GM13977 (cell line): Measurements from ENCODE around the gene CPO.

ENCODE experiments used
- DNase-seq: peaks from one replicate; pipeline ENCODE4 v3.0.0; 2012; ENCODE audit warnings: low spot score
- CTCF ChIP-seq: IDR thresholded peaks from 2 replicates; pipeline ENCODE4 v1.5.1; 2012; ENCODE audit warnings: mild to moderate bottlenecking, control low read depth; ENCODE audit not compliant: insufficient read depth; ENCODE audit errors: extremely low read depth, missing control alignments
- in situ Hi-C: fragments of 300-500 bp; cut with MboI; formaldehyde crosslinking; loops from one replicate; pipeline ENCODE4 v1.12.0; 2022; ENCODE audit warnings: low sequenced_read_pairs, low pct_unique_long_range_greater_than_20kb, mixed read lengths, inconsistent platforms; ENCODE audit not compliant: unreplicated experiment

Gene CPO

GRCh38 chr2:206971805-206972204 is 32.5 kb downstream of the CPO start:
- no peak for TF ChIP-seq CTCF
- in situ Hi-C loops = no loop called here
- no peak for DNase-seq

GRCh38 chr2:206974551-206974950 is 35.2 kb downstream of the CPO start:
- TF ChIP-seq CTCF = no peak
- in situ Hi-C loops = no loop called here
- no peak for DNase-seq

GRCh38 chr2:206978746-206979145 is 39.4 kb downstream of the CPO start:
- no peak for TF ChIP-seq CTCF
- in situ Hi-C loops = no loop called here
- DNase-seq = no peak

GRCh38 chr2:206979365-206979764 is 40.0 kb downstream of the CPO start:
- in situ Hi-C loops = no loop called here
- TF ChIP-seq CTCF = no peak
- DNase-seq = no peak

GRCh38 chr2:206979922-206980321 is 40.6 kb downstream of the CPO start:
- in situ Hi-C loops = loop anchor here (10.0 kb wide), 1 partner anchor 495 kb away; no protein-coding TSS in a partner anchor
- DNase-seq = no peak
- no peak for TF ChIP-seq CTCF

GRCh38 chr2:206980413-206980812 is 41.1 kb downstream of the CPO start:
- TF ChIP-seq CTCF = no peak
- in situ Hi-C loops = loop anchor here (10.0 kb wide), 1 partner anchor 494 kb away; no protein-coding TSS in a partner anchor
- no peak for DNase-seq
